ENCODE results near the gene C2CD4C.

DNA sequence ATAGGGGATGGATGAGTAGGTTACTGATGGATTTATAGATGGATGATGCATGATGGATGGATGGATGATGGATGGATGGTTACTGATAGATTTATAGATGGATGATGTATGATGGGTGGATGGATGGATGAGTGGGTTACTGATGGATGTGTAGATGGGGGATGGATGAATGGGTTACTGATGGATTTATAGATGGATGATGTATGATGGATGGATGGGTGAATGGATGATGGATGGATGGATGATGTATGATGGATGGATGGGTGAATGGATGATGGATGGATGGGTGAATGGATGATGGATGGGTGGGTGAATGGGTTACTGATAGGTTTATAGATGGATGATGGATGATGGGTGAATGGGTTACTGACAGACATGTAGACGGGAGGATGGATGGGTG is 6.3 kb upstream of the C2CD4C start:
- no peak for TF ChIP-seq YY1 (IDR thresholded peaks at IDR 0.05; ENCODE audit: insufficient read depth, insufficient read length)
- TF ChIP-seq SUZ12 (IDR thresholded peaks at IDR 0.05; ENCODE audit: extremely low read depth, insufficient read depth, insufficient read length): no peak
